H9 (cell line): ENCODE data around the gene MYH14. TPM values are rescaled to one million over a fixed set of nuclear protein-coding genes. Genes with fewer than 3 reads are reported as not detected.

Source experiments
- DNase-seq: peaks from one replicate; pipeline ENCODE4 v3.0.0-alpha.2; 2017
- H2AFZ ChIP-seq: one replicate; pipeline ENCODE4 v1.6.1; 2013; ENCODE audit warnings: mild to moderate bottlenecking, low read length, control low read depth, moderate library complexity
- H2AK5ac ChIP-seq: 2 replicates; pipeline ENCODE4 v1.6.1; 2013; ENCODE audit warnings: low read length, control low read depth, mixed read lengths; ENCODE audit not compliant: insufficient read length
- H2BK120ac ChIP-seq: one replicate; pipeline ENCODE4 v1.6.1; 2013; ENCODE audit warnings: low read depth, mild to moderate bottlenecking, low read length, control low read depth, inconsistent platforms; ENCODE audit not compliant: poor library complexity, severe bottlenecking
- H2BK12ac ChIP-seq: 2 replicates; pipeline ENCODE4 v1.6.1; 2013; ENCODE audit warnings: low read length, control low read depth, mixed read lengths, low read depth; ENCODE audit not compliant: insufficient read length
- H2BK15ac ChIP-seq: 2 replicates; pipeline ENCODE4 v1.6.1; 2013; ENCODE audit warnings: low read depth, low read length, control low read depth
- H2BK20ac ChIP-seq: one replicate; pipeline ENCODE4 v1.6.1; 2013; ENCODE audit warnings: low read depth, mild to moderate bottlenecking, low read length, control low read depth, inconsistent platforms; ENCODE audit not compliant: poor library complexity, severe bottlenecking
- H2BK5ac ChIP-seq: 2 replicates; pipeline ENCODE4 v1.6.1; 2013; ENCODE audit warnings: low read length, control low read depth, mixed read lengths; ENCODE audit not compliant: insufficient read length
- H3K14ac ChIP-seq: 2 replicates; pipeline ENCODE4 v1.6.1; 2013; ENCODE audit warnings: low read length, control low read depth; ENCODE audit not compliant: insufficient read depth
- H3K18ac ChIP-seq: 2 replicates; pipeline ENCODE4 v1.6.1; 2013; ENCODE audit warnings: low read depth, mild to moderate bottlenecking, mixed read lengths, low read length, control low read depth; ENCODE audit not compliant: insufficient read length
- H3K23ac ChIP-seq: 2 replicates; pipeline ENCODE4 v1.6.1; 2013; ENCODE audit warnings: low read length, control low read depth, mixed read lengths, low read depth; ENCODE audit not compliant: insufficient read length
- H3K23me2 ChIP-seq: 2 replicates; pipeline ENCODE4 v1.6.1; 2013; ENCODE audit warnings: low read depth, mild to moderate bottlenecking, mixed read lengths, low read length, control low read depth; ENCODE audit not compliant: insufficient read length, poor library complexity, severe bottlenecking
- H3K27ac ChIP-seq: 2 replicates; pipeline ENCODE4 v1.5.1; 2013; ENCODE audit warnings: low read length, control low read depth, mixed read lengths, low read depth; ENCODE audit not compliant: insufficient read length
- H3K27me3 ChIP-seq: 2 replicates; pipeline ENCODE4 v1.6.1; 2013; ENCODE audit warnings: low read length, control low read depth, inconsistent platforms; ENCODE audit not compliant: insufficient read depth
- H3K4ac ChIP-seq: 2 replicates; pipeline ENCODE4 v1.6.1; 2013; ENCODE audit warnings: low read depth, mild to moderate bottlenecking, control low read depth, inconsistent platforms, low read length, moderate library complexity
- H3K4me1 ChIP-seq: 2 replicates; pipeline ENCODE4 v1.6.1; 2013; ENCODE audit warnings: low read length, control low read depth, inconsistent platforms; ENCODE audit not compliant: insufficient read depth
- H3K4me2 ChIP-seq: 2 replicates; pipeline ENCODE4 v1.6.1; 2013; ENCODE audit warnings: low read length, control low read depth, mixed read lengths; ENCODE audit not compliant: insufficient read length, insufficient read depth
- H3K56ac ChIP-seq: 2 replicates; pipeline ENCODE4 v1.6.1; 2013; ENCODE audit warnings: low read depth, mild to moderate bottlenecking, mixed read lengths, low read length, control low read depth; ENCODE audit not compliant: insufficient read length
- H3K79me1 ChIP-seq: 2 replicates; pipeline ENCODE4 v1.6.1; 2013; ENCODE audit warnings: low read depth, mild to moderate bottlenecking, moderate library complexity, low read length, control low read depth, inconsistent platforms; ENCODE audit not compliant: insufficient read depth, poor library complexity, severe bottlenecking
- H3K79me2 ChIP-seq: 2 replicates; pipeline ENCODE4 v1.6.1; 2013; ENCODE audit warnings: low read length, control low read depth, inconsistent platforms; ENCODE audit not compliant: insufficient read depth
- H3K9ac ChIP-seq: 2 replicates; pipeline ENCODE4 v1.6.1; 2013; ENCODE audit warnings: low read length, control low read depth, mixed read lengths; ENCODE audit not compliant: insufficient read length; ENCODE audit errors: extremely low read depth
- H3K9me3 ChIP-seq: one replicate; pipeline ENCODE4 v1.6.1; 2013; ENCODE audit warnings: low read depth, low read length, inconsistent platforms; ENCODE audit not compliant: control insufficient read depth
- H3T11ph ChIP-seq: one replicate; pipeline ENCODE4 v1.6.1; 2013; ENCODE audit warnings: mild to moderate bottlenecking, low read length, control low read depth, inconsistent platforms
- H4K20me1 ChIP-seq: one replicate; pipeline ENCODE4 v1.6.1; 2013; ENCODE audit not compliant: control insufficient read depth, insufficient read length, insufficient read depth
- H4K5ac ChIP-seq: 2 replicates; pipeline ENCODE4 v1.6.1; 2013; ENCODE audit warnings: low read depth, mild to moderate bottlenecking, mixed read lengths, low read length, control low read depth; ENCODE audit not compliant: insufficient read length
- H4K8ac ChIP-seq: replicated peaks from 2 replicates; pipeline ENCODE4 v1.6.1; 2013; ENCODE audit warnings: low read length, control low read depth, mixed read lengths, low read depth; ENCODE audit not compliant: insufficient read length
- H4K91ac ChIP-seq: 2 replicates; pipeline ENCODE4 v1.6.1; 2013; ENCODE audit warnings: low read depth, mild to moderate bottlenecking, moderate library complexity, mixed read lengths, low read length, control low read depth; ENCODE audit not compliant: insufficient read length
- H3K27ac Mint-ChIP-seq, 3 experiments: 2 replicates in 2 of 3; 3 replicates in 1 of 3; pipeline ENCODE4 v1.8.0; 2020 to 2021; ENCODE audit warnings: mixed read lengths in 3 of 3, mild to moderate bottlenecking in 1 of 3, moderate library complexity in 1 of 3
- H3K27me3 Mint-ChIP-seq: 2 replicates; pipeline ENCODE4 v1.8.0; 2021; ENCODE audit warnings: low read depth, mild to moderate bottlenecking, moderate library complexity, mixed read lengths
- H3K36me3 Mint-ChIP-seq, 3 experiments: 2 replicates in 2 of 3; 3 replicates in 1 of 3; pipeline ENCODE4 v1.8.0; 2020 to 2021; ENCODE audit warnings: low read depth in 3 of 3, mixed read lengths in 3 of 3; ENCODE audit not compliant: insufficient read depth in 1 of 3
- H3K4me1 Mint-ChIP-seq, 2 experiments: 2 replicates each; pipeline ENCODE4 v1.8.0; 2020; ENCODE audit warnings: mixed read lengths in 2 of 2
- H3K4me3 Mint-ChIP-seq, 2 experiments: 2 replicates in 1 of 2; 3 replicates in 1 of 2; pipeline ENCODE4 v1.8.0; 2020 to 2021; ENCODE audit warnings: mild to moderate bottlenecking in 2 of 2, mixed read lengths in 2 of 2, moderate library complexity in 1 of 2
- H3K9me3 Mint-ChIP-seq, 2 experiments: 2 replicates in 1 of 2; 3 replicates in 1 of 2; pipeline ENCODE4 v1.8.0; 2020; ENCODE audit warnings: mild to moderate bottlenecking in 2 of 2, mixed read lengths in 2 of 2, moderate library complexity in 1 of 2
- CTCF ChIP-seq: fragments of 200-600 bp; sonication (generic); conservative IDR thresholded peaks from 3 replicates; pipeline ENCODE4 v1.8.0; 2021; ENCODE audit warnings: antibody characterized with exemption, mild to moderate bottlenecking
- WGBS: extraction: QIAGEN DNeasy Blood & Tissue Kit; methylation state at CpG from one replicate; pipeline ENCODE4 v1.1.7; 2013; ENCODE audit warnings: missing lambda C conversion rate, low lambda C conversion rate, mixed read lengths; ENCODE audit not compliant: insufficient read length; ENCODE audit errors: extremely low coverage; 5-methylcytosine and 5-hydroxymethylcytosine counted together
- total RNA-seq: library from RNA; stranded (reverse); gene quantifications from 2 replicates; pipeline ENCODE4 v1.2.1, GENCODE V29; 2021

The MYH14 gene
- total RNA-seq, 1 experiment from 2014 or later: 27.7 TPM

- Mint-ChIP-seq H3K4me1 (peaks cover 15 to 36% of the 10 kb centered on the region in 2 experiments), H3K36me3 (peaks cover 21 to 49% (median 37%) of the 10 kb centered on the region in 3 experiments), H3K4me3 (no peak overlapping the region), H3K27ac (peak overlapping the region in 1 of 3 experiments; percentile 25; a peak in 2 of 7 replicates), H3K27me3 (peaks cover 15% of the 10 kb centered on the region), H3K9me3 (no peaks in the 10 kb centered on the region)
- H2AK5ac ChIP-seq: no peak overlapping the region
- no peak overlapping the region for H4K91ac ChIP-seq
- no peak overlapping the region for H4K5ac ChIP-seq
- no peaks in the 10 kb centered on the region for H3K4me1 ChIP-seq
- H3K23ac ChIP-seq: no peak overlapping the region
- H3T11ph ChIP-seq: no peak overlapping the region
- no peak overlapping the region for H3K4ac ChIP-seq
- H2BK120ac ChIP-seq: no peak overlapping the region
- H3K18ac ChIP-seq: no peak overlapping the region
- H2BK5ac ChIP-seq: no peak overlapping the region
- no peak overlapping the region for H2BK20ac ChIP-seq
- no peak for DNase-seq
- no peak overlapping the region for H2AFZ ChIP-seq
- WGBS: no CpG with 5 or more reads among the region's 11 CpGs
- H3K79me1 ChIP-seq: no peaks in the 10 kb centered on the region
- H3K27me3 ChIP-seq: no peaks in the 10 kb centered on the region
- no peak overlapping the region for H3K56ac ChIP-seq
- H3K79me2 ChIP-seq: no peaks in the 10 kb centered on the region
- no peak for TF ChIP-seq CTCF
- peaks cover 5% of the 10 kb centered on the region for H3K23me2 ChIP-seq
- H3K4me2 ChIP-seq: no peak overlapping the region
- H2BK15ac ChIP-seq: no peak overlapping the region
- H4K20me1 ChIP-seq: no peaks in the 10 kb centered on the region
- no peak overlapping the region for H3K9ac ChIP-seq
- no peaks in the 10 kb centered on the region for H3K9me3 ChIP-seq
- H3K14ac ChIP-seq: no peak overlapping the region
- H3K27ac ChIP-seq: no peak overlapping the region
- H4K8ac ChIP-seq: no peak overlapping the region
- H2BK12ac ChIP-seq: no peak overlapping the region
Measured at GRCh38 chr19:50319156-50319555, 115.7 kb downstream of the MYH14 start.
